Progenitor cell of endocrine pancreas (in vitro differentiated cells): ENCODE data around the gene RESP18. TPM values are rescaled to one million over a fixed set of nuclear protein-coding genes. Genes with fewer than 3 reads are reported as not detected.
A peak's percentile ranks its signal among the peaks of the same experiment; 100 is the strongest.

Experiments used
- DNase-seq: peaks from one replicate; pipeline ENCODE4 v3.0.0; 2021; ENCODE audit warnings: low spot score; ENCODE audit not compliant: unreplicated experiment
- H3K27ac Mint-ChIP-seq: 2 replicates; pipeline ENCODE4 v1.8.0; 2021; ENCODE audit warnings: mild to moderate bottlenecking, moderate library complexity, mixed read lengths
- H3K27me3 Mint-ChIP-seq: 2 replicates; pipeline ENCODE4 v1.8.0; 2021; ENCODE audit warnings: mixed read lengths
- H3K36me3 Mint-ChIP-seq: 2 replicates; pipeline ENCODE4 v1.8.0; 2022; ENCODE audit warnings: mixed read lengths; ENCODE audit not compliant: insufficient read depth
- H3K4me1 Mint-ChIP-seq: 2 replicates; pipeline ENCODE4 v1.8.0; 2021; ENCODE audit warnings: low read depth, mixed read lengths
- H3K4me3 Mint-ChIP-seq: 2 replicates; pipeline ENCODE4 v1.8.0; 2021; ENCODE audit warnings: low read depth, mild to moderate bottlenecking, moderate library complexity, mixed read lengths
- H3K9me3 Mint-ChIP-seq: 2 replicates; pipeline ENCODE4 v1.8.0; 2021; ENCODE audit warnings: low read depth, mixed read lengths
- CTCF ChIP-seq: fragments of 200-600 bp; sonication (generic); IDR thresholded peaks from one replicate; pipeline ENCODE4 v1.5.0; 2021; ENCODE audit warnings: antibody characterized with exemption, mild to moderate bottlenecking; ENCODE audit not compliant: unreplicated experiment
- total RNA-seq: library from RNA; stranded (reverse); gene quantifications from 2 replicates; pipeline ENCODE4 v1.2.1, GENCODE V29; 2021

RESP18 gene
- total RNA-seq, 1 donor from 2014 or later: not detected

GRCh38 chr2:219368690-219369191, 36.2 kb upstream of the RESP18 start:
- no peaks in the 10 kb centered on the region for H3K9me3 Mint-ChIP-seq
- no peak overlapping the region for H3K4me3 Mint-ChIP-seq
- H3K27ac Mint-ChIP-seq: peak overlapping the region; percentile 15
- no peak for DNase-seq
- TF ChIP-seq CTCF: no peak
- no peaks in the 10 kb centered on the region for H3K27me3 Mint-ChIP-seq
- peaks cover 13% of the 10 kb centered on the region for H3K4me1 Mint-ChIP-seq
- H3K36me3 Mint-ChIP-seq: peaks cover 3% of the 10 kb centered on the region

DNA sequence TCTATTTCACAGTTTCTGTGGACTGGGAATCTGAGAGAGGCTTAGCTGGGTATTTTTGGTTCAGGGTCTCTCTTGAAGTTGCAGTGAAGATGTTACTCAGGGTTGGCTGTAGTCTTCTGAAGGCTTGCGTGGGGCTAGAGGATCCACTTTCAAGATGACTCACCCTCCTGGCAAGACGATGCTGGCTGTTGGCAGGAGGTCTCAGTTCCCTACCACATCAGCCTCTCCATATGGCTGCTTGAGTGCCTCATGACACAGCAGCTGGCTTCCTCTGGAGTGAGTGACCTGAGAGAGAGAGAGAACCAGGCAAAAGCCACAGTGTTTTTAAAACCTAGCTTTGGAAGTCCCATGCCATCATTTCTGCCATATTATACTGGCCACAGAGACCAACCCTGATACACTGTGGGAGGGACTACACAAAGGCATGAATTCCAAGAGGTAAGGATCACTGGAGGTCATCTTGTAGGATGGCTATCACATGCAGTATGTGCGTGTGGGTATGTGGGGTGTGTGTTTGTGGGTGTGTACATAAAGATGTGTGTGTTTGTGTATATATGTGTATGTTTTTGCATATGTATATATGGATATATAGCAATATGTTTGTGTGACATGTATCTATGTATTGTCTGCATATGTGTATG, 30.1 kb upstream of the RESP18 start:
- peaks cover 29% of the 10 kb centered on the region for H3K27me3 Mint-ChIP-seq
- no peak for TF ChIP-seq CTCF

GRCh38 chr2:219362072-219362471, 29.5 kb upstream of the RESP18 start:
- Mint-ChIP-seq H3K9me3 (no peaks in the 10 kb centered on the region), H3K27me3 (peaks cover 33% of the 10 kb centered on the region), H3K36me3 (no peaks in the 10 kb centered on the region), H3K4me1 (peaks cover 4% of the 10 kb centered on the region), H3K27ac (no peak overlapping the region), H3K4me3 (no peak overlapping the region)
- no peak for TF ChIP-seq CTCF
- DNase-seq: no peak

More for the DNA sequence above, 30.1 kb upstream of the RESP18 start:
- Mint-ChIP-seq H3K4me1 (peaks cover 4% of the 10 kb centered on the region), H3K9me3 (no peaks in the 10 kb centered on the region), H3K4me3 (no peak overlapping the region), H3K36me3 (no peaks in the 10 kb centered on the region), H3K27ac (no peak overlapping the region)
- DNase-seq: no peak

DNA sequence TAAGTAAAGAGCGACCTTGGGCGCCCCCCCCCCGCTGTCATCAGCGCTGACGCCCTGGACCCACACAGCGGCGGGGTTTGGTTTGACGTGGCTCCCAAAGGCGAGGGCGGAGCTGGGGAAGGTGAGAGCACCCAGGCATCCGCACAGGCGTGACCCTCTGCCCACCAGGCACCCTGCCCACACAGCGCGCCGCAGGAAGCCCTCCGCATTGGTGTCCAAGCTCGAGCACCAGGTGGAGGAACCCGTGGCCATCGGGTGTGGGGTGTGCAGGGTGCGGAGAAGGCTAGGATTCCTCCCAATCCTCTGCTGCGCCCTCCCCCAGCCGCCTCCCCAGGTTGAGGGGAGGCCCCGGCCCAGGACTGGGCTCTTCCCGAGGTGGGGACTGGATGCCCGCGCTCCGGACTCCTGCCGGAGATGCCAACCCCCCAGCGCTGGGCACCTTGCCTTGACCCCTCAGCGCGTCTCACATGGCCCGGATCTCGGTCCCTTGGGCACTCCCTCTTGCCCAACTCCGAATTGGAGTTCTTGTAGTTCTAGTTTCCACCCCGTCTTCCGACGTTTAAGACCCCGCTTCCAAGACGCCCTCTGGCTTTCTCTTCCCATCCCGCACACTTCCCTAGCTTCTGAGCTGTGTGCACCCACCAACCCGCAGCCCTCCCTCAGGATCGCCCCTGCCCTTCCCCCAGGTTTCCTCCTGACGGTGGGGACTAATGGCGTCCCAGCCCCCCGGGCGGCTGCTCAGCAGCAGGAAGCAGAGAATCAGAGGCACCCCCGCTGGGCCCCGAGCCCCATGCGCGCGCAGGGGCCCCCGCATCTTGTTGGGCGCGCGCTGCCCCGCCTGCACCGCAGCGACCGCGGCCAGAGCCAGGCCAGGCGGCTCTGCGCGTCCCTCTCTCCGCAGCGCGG, 25.9 kb upstream of the RESP18 start:
- Mint-ChIP-seq H3K9me3 (no peaks in the 10 kb centered on the region), H3K27ac (no peak overlapping the region), H3K27me3 (peaks cover 67% of the 10 kb centered on the region), H3K36me3 (no peaks in the 10 kb centered on the region), H3K4me1 (peaks cover 4% of the 10 kb centered on the region), H3K4me3 (peak overlapping the region; percentile 46)
- no peak for TF ChIP-seq CTCF
- DNase-seq: no peak

- H3K27me3 Mint-ChIP-seq: peaks cover 68% of the 10 kb centered on the region
- H3K4me1 Mint-ChIP-seq: peaks cover 4% of the 10 kb centered on the region
- no peak for DNase-seq
- H3K36me3 Mint-ChIP-seq: no peaks in the 10 kb centered on the region
- H3K27ac Mint-ChIP-seq: no peak overlapping the region
- no peak for TF ChIP-seq CTCF
- no peak overlapping the region for H3K4me3 Mint-ChIP-seq
- H3K9me3 Mint-ChIP-seq: no peaks in the 10 kb centered on the region
Measured at GRCh38 chr2:219356834-219357233, 24.3 kb upstream of the RESP18 start.
